Right ventricle myocardium superior (tissue), 1 donor: ENCODE results near the gene ATP1A4. TPM values are rescaled to one million over a fixed set of nuclear protein-coding genes. Genes with fewer than 3 reads are reported as not detected.

ENCODE experiments used
- total RNA-seq: library from RNA; stranded (reverse); fragmentation: NEBNext Ultra II Directional; extraction: Animal tissue kit (Norgen Biotek cat#: 25700); gene quantifications from one replicate; pipeline ENCODE4 v1.2.1, GENCODE V29; 2021
- donor health status: DM: no; HTN: yes; CAD: no; lungs with severe emphysema.

The ATP1A4 gene
- total RNA-seq, 1 donor from 2014 or later: 0.40 TPM

Other genes starting within 250 kb of the ATP1A4 start
- gene TAGLN2, start 226.1 kb upstream of the ATP1A4 start, total RNA-seq: 116 TPM
- 0.30 TPM for gene IGSF9, start 206.0 kb upstream of the ATP1A4 start, total RNA-seq
- gene SLAMF9, start 197.4 kb upstream of the ATP1A4 start, total RNA-seq: not detected
- gene PIGM, start 119.6 kb upstream of the ATP1A4 start, total RNA-seq: 2.0 TPM
- 0.16 TPM for gene KCNJ10, start 81.4 kb upstream of the ATP1A4 start, total RNA-seq
- not detected for gene KCNJ9, start 70.1 kb upstream of the ATP1A4 start, total RNA-seq
- gene IGSF8, start 53.0 kb upstream of the ATP1A4 start, total RNA-seq: 18.5 TPM
- 210 TPM for gene ATP1A2, start 35.8 kb upstream of the ATP1A4 start, total RNA-seq
- gene CASQ1, start 39.0 kb downstream of the ATP1A4 start, total RNA-seq: 12.6 TPM
- 225 TPM for gene PEA15, start 53.8 kb downstream of the ATP1A4 start, total RNA-seq
- gene DCAF8, start 110.9 kb downstream of the ATP1A4 start, total RNA-seq: 146 TPM
- gene PEX19, start 133.5 kb downstream of the ATP1A4 start, total RNA-seq: 97.3 TPM
- 83.9 TPM for gene COPA, start 191.6 kb downstream of the ATP1A4 start, total RNA-seq
- gene NCSTN, start 191.8 kb downstream of the ATP1A4 start, total RNA-seq: 57.9 TPM
- gene NHLH1, start 215.5 kb downstream of the ATP1A4 start, total RNA-seq: not detected
- gene VANGL2, start 249.0 kb downstream of the ATP1A4 start, total RNA-seq: 1.9 TPM